SK-N-SH treated with all-trans-retinoic acid at 6 μM for 48 hours (cell line): ENCODE results near the gene ALG12.

Experiments used
- ARNTL ChIP-seq: fragments of 450-650 bp; formaldehyde crosslinking; IDR thresholded peaks from 2 replicates; pipeline ENCODE4 v1.5.0; 2020; ENCODE audit warnings: low read depth, mild to moderate bottlenecking, moderate library complexity, borderline replicate concordance
- CSRNP3 ChIP-seq: fragments of 250-450 bp; sonication (Bioruptor Pico); IDR thresholded peaks from 2 replicates; pipeline ENCODE4 v1.5.1; 2021; ENCODE audit warnings: mild to moderate bottlenecking, moderate library complexity
- GLIS3 ChIP-seq: fragments of 250-450 bp; sonication (Bioruptor Pico); IDR thresholded peaks from 2 replicates; pipeline ENCODE4 v1.5.0; 2020; ENCODE audit warnings: mild to moderate bottlenecking, moderate library complexity
- OSR1 ChIP-seq: fragments of 250-450 bp; sonication (Bioruptor Pico); IDR thresholded peaks from 2 replicates; pipeline ENCODE4 v1.8.0; 2022; ENCODE audit warnings: moderate library complexity, mild to moderate bottlenecking, inconsistent platforms
- RARB ChIP-seq: fragments of 250-450 bp; sonication (Bioruptor Pico); IDR thresholded peaks from 2 replicates; pipeline ENCODE4 v1.8.0; 2021; ENCODE audit warnings: mild to moderate bottlenecking, moderate library complexity
- TCF4 ChIP-seq: fragments of 250-450 bp; sonication (Bioruptor Pico); IDR thresholded peaks from 2 replicates; pipeline ENCODE4 v1.8.0; 2021; ENCODE audit warnings: mild to moderate bottlenecking, moderate library complexity, borderline replicate concordance
- TSHZ2 ChIP-seq: fragments of 250-450 bp; sonication (Bioruptor Pico); IDR thresholded peaks from 2 replicates; pipeline ENCODE4 v1.5.0; 2020; ENCODE audit warnings: mild to moderate bottlenecking, moderate library complexity
- ZFP3 ChIP-seq: fragments of 250-450 bp; sonication (Bioruptor Pico); IDR thresholded peaks from 2 replicates; pipeline ENCODE4 v1.5.0; 2020; ENCODE audit warnings: mild to moderate bottlenecking, moderate library complexity
- ZNF565 ChIP-seq: fragments of 450-650 bp; formaldehyde crosslinking; conservative IDR thresholded peaks from 2 replicates; pipeline ENCODE4 v1.5.0; 2020; ENCODE audit warnings: low read depth, mild to moderate bottlenecking, moderate library complexity
- ZNF70 ChIP-seq: fragments of 450-650 bp; formaldehyde crosslinking; IDR thresholded peaks from 2 replicates; pipeline ENCODE4 v1.5.0; 2020; ENCODE audit warnings: mild to moderate bottlenecking, moderate library complexity
- ZNF8 ChIP-seq: fragments of 450-650 bp; formaldehyde crosslinking; IDR thresholded peaks from 2 replicates; pipeline ENCODE4 v1.5.0; 2020; ENCODE audit warnings: mild to moderate bottlenecking, moderate library complexity

GRCh38 chr22:49907807-49908206 is 10.4 kb downstream of the ALG12 start:
- TF ChIP-seq TCF4 (CRISPR knock-in tag) (no peak), ZNF565 (CRISPR knock-in tag) (no peak), ZNF70 (CRISPR knock-in tag) (no peak), ZNF8 (CRISPR knock-in tag) (no peak), CSRNP3 (CRISPR knock-in tag) (no peak), TSHZ2 (CRISPR knock-in tag) (no peak), RARB (CRISPR knock-in tag) (no peak), GLIS3 (no peak), OSR1 (CRISPR knock-in tag) (no peak), ZFP3 (CRISPR knock-in tag) (no peak), ARNTL (no peak)
